Neuronal stem cell (in vitro differentiated cells): ENCODE results near the gene FXN.

Experiments used
- DNase-seq: peaks from one replicate; pipeline ENCODE4 v3.0.0-alpha.2; 2013; ENCODE audit warnings: low spot score
- H2AFZ ChIP-seq: one replicate; pipeline ENCODE4 v1.6.1; 2013; ENCODE audit warnings: mild to moderate bottlenecking, low read length, inconsistent platforms
- H2AK5ac ChIP-seq: 2 replicates; pipeline ENCODE4 v1.6.1; 2013; ENCODE audit warnings: low read depth, mild to moderate bottlenecking, inconsistent platforms, low read length, moderate library complexity, mixed read lengths
- H2BK120ac ChIP-seq: 2 replicates; pipeline ENCODE4 v1.6.1; 2013; ENCODE audit warnings: low read depth, mild to moderate bottlenecking, inconsistent platforms, low read length, moderate library complexity, mixed read lengths
- H2BK12ac ChIP-seq: one replicate; pipeline ENCODE4 v1.6.1; 2013; ENCODE audit warnings: low read length, inconsistent platforms
- H2BK15ac ChIP-seq: 2 replicates; pipeline ENCODE4 v1.6.1; 2013; ENCODE audit warnings: mild to moderate bottlenecking, low read length, inconsistent platforms, mixed read lengths
- H2BK5ac ChIP-seq: one replicate; pipeline ENCODE4 v1.6.1; 2013; ENCODE audit warnings: inconsistent platforms, mild to moderate bottlenecking, low read length, moderate library complexity
- H3K14ac ChIP-seq: one replicate; pipeline ENCODE4 v1.6.1; 2013; ENCODE audit warnings: low read length, inconsistent platforms
- H3K18ac ChIP-seq: 2 replicates; pipeline ENCODE4 v1.6.1; 2013; ENCODE audit warnings: low read length, inconsistent platforms
- H3K23ac ChIP-seq: 2 replicates; pipeline ENCODE4 v1.6.1; 2013; ENCODE audit warnings: low read depth, mild to moderate bottlenecking, mixed read lengths, low read length, inconsistent platforms; ENCODE audit not compliant: poor library complexity
- H3K27ac ChIP-seq: replicated peaks from 3 replicates; pipeline ENCODE4 v1.5.1; 2013; ENCODE audit warnings: low read length, inconsistent platforms
- H3K27me3 ChIP-seq, 3 experiments: 2 replicates each; pipeline ENCODE4 v1.6.1; 2013; ENCODE audit warnings: low read length in 3 of 3, mild to moderate bottlenecking in 2 of 3, inconsistent platforms in 1 of 3, low read depth in 1 of 3, mixed read lengths in 1 of 3, moderate library complexity in 1 of 3; ENCODE audit not compliant: control insufficient read depth in 3 of 3, insufficient read depth in 3 of 3
- H3K36me3 ChIP-seq, 2 donors: replicated peaks in 1 of 2; 2 replicates each; pipeline ENCODE4 v1.6.1; 2013; ENCODE audit warnings: low read length in 2 of 2; ENCODE audit not compliant: control insufficient read depth in 2 of 2, insufficient read depth in 2 of 2
- H3K4ac ChIP-seq: 2 replicates; pipeline ENCODE4 v1.6.1; 2013; ENCODE audit warnings: inconsistent platforms, mild to moderate bottlenecking, low read length, moderate library complexity
- H3K4me1 ChIP-seq, 2 donors: 1 replicate in 1 of 2; 2 replicates in 1 of 2; pipeline ENCODE4 v1.6.1; 2013; ENCODE audit warnings: low read length in 2 of 2, low read depth in 1 of 2; ENCODE audit not compliant: control insufficient read depth in 2 of 2, insufficient read depth in 1 of 2
- H3K4me2 ChIP-seq: one replicate; pipeline ENCODE4 v1.6.1; 2013; ENCODE audit warnings: mild to moderate bottlenecking, low read length, inconsistent platforms; ENCODE audit not compliant: insufficient read depth, poor library complexity, severe bottlenecking
- H3K4me3 ChIP-seq, 2 donors: 2 replicates each; pipeline ENCODE4 v1.5.1; 2013; ENCODE audit warnings: low read length in 2 of 2, mild to moderate bottlenecking in 2 of 2, inconsistent platforms in 1 of 2, moderate library complexity in 1 of 2
- H3K79me1 ChIP-seq: one replicate; pipeline ENCODE4 v1.6.1; 2013; ENCODE audit warnings: low read depth, mild to moderate bottlenecking, inconsistent platforms, low read length, moderate library complexity
- H3K9ac ChIP-seq: one replicate; pipeline ENCODE4 v1.6.1; 2013; ENCODE audit warnings: mild to moderate bottlenecking, low read depth, low read length, inconsistent platforms; ENCODE audit not compliant: poor library complexity
- H3K9me3 ChIP-seq, 2 donors: replicated peaks in 1 of 2; 2 replicates each; pipeline versions ENCODE3 to v1.6.1; 2013; ENCODE audit warnings: low read length in 2 of 2, mild to moderate bottlenecking in 2 of 2, inconsistent platforms in 1 of 2, low read depth in 1 of 2, mixed read lengths in 1 of 2, moderate library complexity in 1 of 2; ENCODE audit not compliant: control insufficient read depth in 2 of 2, insufficient read depth in 1 of 2
- H4K8ac ChIP-seq: one replicate; pipeline ENCODE4 v1.6.1; 2013; ENCODE audit warnings: low read depth, mild to moderate bottlenecking, inconsistent platforms, low read length, moderate library complexity
- H4K91ac ChIP-seq: one replicate; pipeline ENCODE4 v1.6.1; 2013; ENCODE audit warnings: low read length, low read depth, mild to moderate bottlenecking, inconsistent platforms; ENCODE audit not compliant: poor library complexity
- WGBS, 2 donors: extraction: QIAGEN DNeasy Blood & Tissue Kit; methylation state at CpG; one replicate each; pipeline ENCODE4 v1.1.7; 2013; ENCODE audit warnings: missing lambda C conversion rate in 2 of 2, mixed read lengths in 1 of 2; ENCODE audit not compliant: insufficient read length in 2 of 2, insufficient replicate concordance in 1 of 2; ENCODE audit errors: extremely low coverage in 2 of 2; 5-methylcytosine and 5-hydroxymethylcytosine counted together

The FXN gene

DNA sequence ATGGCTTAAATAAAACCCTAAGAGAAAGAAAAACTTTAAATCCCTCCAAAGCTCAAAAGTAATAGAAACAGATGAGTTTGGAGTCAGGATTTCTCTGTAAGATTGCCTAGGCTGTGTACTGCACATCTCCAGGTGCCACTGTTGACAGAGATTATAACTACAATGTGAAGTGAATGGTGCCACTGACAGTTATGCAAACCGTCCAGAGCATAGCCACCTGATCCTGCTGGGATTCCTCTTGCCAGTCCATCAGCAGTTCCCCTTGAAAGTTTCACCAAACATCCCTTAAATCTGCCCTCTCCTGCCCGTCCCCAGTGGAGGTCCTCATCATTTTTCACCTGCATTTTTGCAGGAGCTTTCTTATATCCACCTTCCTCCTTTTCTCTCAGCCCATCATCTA is 42.5 kb downstream of the FXN start:
- Histone ChIP-seq H2AK5ac (no peak overlapping the region), H3K14ac (no peak overlapping the region), H3K27ac (no peak overlapping the region), H3K9ac (no peak overlapping the region), H3K36me3 (peaks cover 0 to 5% of the 10 kb centered on the region in 2 donors), H2BK15ac (no peak overlapping the region), H2BK120ac (no peak overlapping the region), H3K4me1 (no peaks in the 10 kb centered on the region), H3K4me3 (no peak overlapping the region), H3K27me3 (no peaks in the 10 kb centered on the region), H3K79me1 (no peaks in the 10 kb centered on the region), H4K91ac (no peak overlapping the region), H4K8ac (no peak overlapping the region), H3K23ac (no peak overlapping the region), H3K18ac (no peak overlapping the region), H3K9me3 (peaks cover 0 to 4% of the 10 kb centered on the region in 2 donors), H3K4me2 (no peak overlapping the region), H3K4ac (no peak overlapping the region), H2AFZ (no peak overlapping the region), H2BK5ac (no peak overlapping the region), H2BK12ac (no peak overlapping the region)
- DNase-seq, result no peak
- WGBS, 2 donors, result no CpG with 5 or more reads among the region's 2 CpGs

DNA sequence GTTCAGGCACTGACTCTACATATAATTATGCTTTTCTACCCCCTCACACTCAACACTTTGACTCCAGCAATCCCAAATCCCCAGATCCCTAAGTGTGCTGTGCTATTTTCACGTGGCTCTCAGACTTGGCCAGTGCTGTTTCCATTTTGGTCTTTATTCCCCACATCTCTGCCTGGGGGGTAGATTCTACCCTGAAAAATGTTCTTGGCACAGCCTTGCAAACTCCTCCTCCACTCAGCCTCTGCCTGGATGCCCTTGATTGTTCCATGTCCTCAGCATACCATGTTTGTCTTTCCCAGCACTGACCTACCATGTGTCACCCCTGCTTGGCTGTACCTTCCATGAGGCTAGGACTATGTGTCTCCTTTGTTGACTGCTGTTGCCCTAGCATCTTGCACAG is 43.0 kb downstream of the FXN start:
- no peak overlapping the region for H3K4me2 ChIP-seq
- H3K27me3 ChIP-seq, result no peaks in the 10 kb centered on the region
- H2AFZ ChIP-seq, result no peak overlapping the region
- no peak overlapping the region for H2BK5ac ChIP-seq
- no peak for DNase-seq
- no peak overlapping the region for H3K9ac ChIP-seq
- no peak overlapping the region for H3K4ac ChIP-seq
- H3K23ac ChIP-seq, result no peak overlapping the region
- H4K8ac ChIP-seq, result no peak overlapping the region
- H3K9me3 ChIP-seq, result peaks cover 0 to 4% of the 10 kb centered on the region in 2 donors
- H2AK5ac ChIP-seq, result no peak overlapping the region
- no peak overlapping the region for H2BK12ac ChIP-seq
- no peak overlapping the region for H4K91ac ChIP-seq
- no peak overlapping the region for H2BK120ac ChIP-seq
- no peak overlapping the region for H3K18ac ChIP-seq
- no peak overlapping the region for H2BK15ac ChIP-seq
- WGBS, 2 donors, result no CpG with 5 or more reads among the region's 1 CpG
- no peak overlapping the region for H3K4me3 ChIP-seq
- H3K79me1 ChIP-seq, result no peaks in the 10 kb centered on the region
- no peaks in the 10 kb centered on the region for H3K4me1 ChIP-seq
- H3K27ac ChIP-seq, result no peak overlapping the region
- H3K36me3 ChIP-seq, result peaks cover 0 to 1% of the 10 kb centered on the region in 2 donors
- no peak overlapping the region for H3K14ac ChIP-seq

DNA sequence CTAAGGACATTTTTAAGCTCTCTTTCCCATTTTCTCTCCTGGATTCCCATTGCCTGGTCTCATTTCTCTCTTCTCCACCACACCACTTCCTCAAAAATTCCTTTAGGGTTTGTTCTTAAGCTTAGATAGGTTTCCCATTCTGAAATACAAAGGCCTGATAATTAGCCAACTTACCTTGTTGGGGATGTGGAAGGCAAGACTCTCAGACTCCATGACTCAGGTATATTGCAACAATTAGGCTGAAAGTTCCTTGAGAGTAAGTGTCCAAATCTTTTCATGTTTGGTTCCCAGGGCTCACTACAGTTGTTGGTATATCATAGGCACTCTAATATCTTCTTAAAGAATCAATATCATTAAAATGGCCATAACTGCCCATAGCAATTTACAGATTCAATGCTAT is 43.6 kb downstream of the FXN start:
- H4K8ac ChIP-seq, result no peak overlapping the region
- DNase-seq, result no peak
- H3K27me3 ChIP-seq, result no peaks in the 10 kb centered on the region
- no peak overlapping the region for H3K4ac ChIP-seq
- H3K4me1 ChIP-seq, result no peaks in the 10 kb centered on the region
- H2BK12ac ChIP-seq, result no peak overlapping the region
- H2BK5ac ChIP-seq, result no peak overlapping the region
- H2BK120ac ChIP-seq, result no peak overlapping the region
- H3K9ac ChIP-seq, result no peak overlapping the region
- H3K27ac ChIP-seq, result no peak overlapping the region
- H3K23ac ChIP-seq, result no peak overlapping the region
- H4K91ac ChIP-seq, result no peak overlapping the region
- H3K4me2 ChIP-seq, result no peak overlapping the region
- no peaks in the 10 kb centered on the region for H3K79me1 ChIP-seq
- no peak overlapping the region for H3K4me3 ChIP-seq
- H2BK15ac ChIP-seq, result no peak overlapping the region
- H3K18ac ChIP-seq, result no peak overlapping the region
- H3K14ac ChIP-seq, result no peak overlapping the region
- no peak overlapping the region for H2AK5ac ChIP-seq
- H3K36me3 ChIP-seq, result no peaks in the 10 kb centered on the region
- peaks cover 0 to 4% of the 10 kb centered on the region in 2 donors for H3K9me3 ChIP-seq
- no peak overlapping the region for H2AFZ ChIP-seq

DNA sequence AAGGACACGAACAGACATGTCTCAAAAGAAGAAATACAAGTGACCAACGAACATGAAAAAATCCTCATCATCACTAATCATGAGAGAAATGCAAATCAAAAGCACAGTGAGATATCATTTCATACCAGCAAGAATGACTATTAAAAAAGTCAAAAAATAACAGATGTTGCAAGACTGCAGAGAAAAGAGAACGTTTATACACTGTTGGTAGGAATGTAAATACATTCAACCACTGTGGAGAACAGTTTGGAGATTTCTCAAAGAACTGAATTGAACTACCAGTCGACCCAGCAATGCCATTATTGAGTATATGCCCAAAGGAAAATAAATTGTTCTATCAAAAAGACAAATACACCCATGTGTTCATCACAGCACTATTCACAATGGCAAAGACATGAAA is 45.7 kb downstream of the FXN start:
- Histone ChIP-seq H3K4me1 (no peaks in the 10 kb centered on the region), H4K91ac (no peak overlapping the region), H3K18ac (no peak overlapping the region), H2AFZ (no peak overlapping the region), H3K9ac (no peak overlapping the region), H3K27me3 (no peaks in the 10 kb centered on the region), H4K8ac (no peak overlapping the region), H2BK12ac (no peak overlapping the region), H2BK120ac (no peak overlapping the region), H2BK15ac (no peak overlapping the region), H3K4ac (no peak overlapping the region), H3K14ac (no peak overlapping the region), H3K36me3 (no peaks in the 10 kb centered on the region), H3K23ac (no peak overlapping the region), H3K27ac (no peak overlapping the region), H2BK5ac (no peak overlapping the region), H3K4me3 (no peak overlapping the region), H3K9me3 (peaks cover 2 to 4% of the 10 kb centered on the region in 2 donors), H3K79me1 (no peaks in the 10 kb centered on the region), H2AK5ac (no peak overlapping the region), H3K4me2 (no peak overlapping the region)
- WGBS, 2 donors, result no CpG with 5 or more reads among the region's 4 CpGs
- DNase-seq, result no peak
